ENCODE data around the gene PRDX3.
A peak's percentile ranks its signal among the peaks of the same experiment; 100 is the strongest.
"Not testable (repeated sequence)": the region's sequence is repeated elsewhere in the genome, so short reads cannot be mapped to it uniquely, and the experiment has no call there.

The PRDX3 gene

DNA sequence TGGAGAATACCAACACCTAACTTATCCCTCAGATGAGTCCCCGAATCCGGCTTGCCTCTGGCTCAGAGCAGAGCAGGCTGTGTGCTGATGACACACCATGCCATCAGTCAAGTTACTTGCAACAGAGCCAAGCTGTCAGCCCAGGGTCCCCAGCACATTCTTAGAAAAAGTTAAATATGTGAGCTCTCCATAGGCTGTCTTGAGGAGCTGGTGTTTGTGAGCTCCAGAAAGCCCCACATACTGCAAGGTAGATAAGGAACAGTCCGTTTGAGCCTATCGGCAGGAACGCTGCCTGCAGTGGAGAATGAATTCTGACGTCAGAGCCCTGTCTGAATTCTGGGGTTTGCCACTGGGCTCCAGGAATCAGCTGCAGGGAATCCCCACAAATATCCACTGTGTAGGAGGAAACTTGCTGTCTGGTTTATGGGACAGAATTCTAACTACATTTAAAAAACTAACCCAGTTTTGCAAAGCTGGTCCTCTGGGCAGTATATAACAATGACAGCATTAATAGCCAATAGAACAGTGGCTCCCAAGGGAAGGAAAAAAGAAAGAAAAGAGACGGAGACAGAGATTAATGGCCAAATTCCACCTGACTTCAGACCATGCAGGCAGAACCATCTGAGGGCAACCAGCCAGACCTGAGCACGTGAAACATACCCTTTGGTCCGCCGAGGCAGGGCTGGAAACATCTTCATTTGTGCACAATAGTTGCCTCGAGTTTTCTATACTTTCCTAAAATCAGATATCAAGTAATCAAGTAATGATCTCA, 16.7 kb downstream of the PRDX3 start:
- peak; percentile 47 for DNase-seq

DNA sequence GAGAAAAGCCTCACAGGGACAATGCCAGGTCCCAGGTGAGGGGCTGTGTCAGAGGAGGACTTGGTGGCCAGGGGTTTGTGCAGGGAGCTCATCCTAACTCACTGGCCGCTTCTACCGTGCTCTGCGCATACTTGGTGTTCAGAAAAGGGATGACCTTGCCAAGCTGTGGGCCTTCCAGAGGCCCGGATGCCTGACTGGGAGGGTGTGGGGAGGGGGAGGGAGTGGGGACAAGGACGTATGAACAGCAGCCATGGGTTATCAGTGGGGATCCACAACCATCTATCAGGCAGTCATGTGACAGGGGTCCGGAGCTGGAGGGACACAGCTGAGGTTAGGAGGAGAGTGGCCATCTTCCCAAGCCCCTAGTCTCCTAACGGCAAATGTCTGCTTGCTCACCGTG, 19.3 kb downstream of the PRDX3 start:
- DNase-seq: no peak

DNA sequence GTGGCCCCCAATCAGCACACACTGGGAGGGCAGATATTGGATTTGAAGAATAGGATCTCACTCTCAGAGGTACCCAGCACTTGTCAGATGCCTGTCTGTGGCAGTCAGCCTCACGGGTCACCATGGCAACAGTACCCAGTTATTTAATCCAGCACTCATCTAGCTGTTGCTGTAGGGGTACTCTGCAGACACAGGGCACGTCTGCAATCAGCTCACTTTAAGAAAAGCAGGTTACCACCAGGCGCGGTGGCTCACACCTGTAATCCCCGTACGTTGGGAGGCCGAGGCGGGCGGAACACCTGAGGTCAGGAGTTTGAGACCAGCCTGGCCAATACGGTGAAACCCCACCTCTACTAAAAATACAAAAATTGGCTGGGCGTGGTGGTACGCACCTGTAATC, 25.0 kb downstream of the PRDX3 start:
- DNase-seq: no peak

DNA sequence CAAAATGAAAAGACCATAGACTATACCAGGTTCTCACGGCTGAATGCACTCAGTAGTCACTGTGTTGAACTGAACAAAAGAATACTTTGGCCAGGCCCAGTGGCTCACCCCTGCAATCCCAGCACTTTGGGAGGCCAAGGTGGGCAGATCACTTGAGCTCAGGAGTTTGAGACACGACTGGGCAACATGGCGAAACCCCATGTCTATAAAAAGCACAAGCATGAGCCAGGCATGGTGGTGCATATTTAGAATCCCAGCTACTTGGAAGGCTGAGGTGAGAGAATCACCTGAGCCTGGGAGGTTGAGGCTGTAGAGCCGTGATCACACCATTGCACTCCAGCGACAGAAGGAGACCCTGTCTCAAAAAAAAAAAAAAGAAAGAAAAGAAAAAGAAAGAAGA, 25.6 kb downstream of the PRDX3 start:
- no peak for DNase-seq

DNA sequence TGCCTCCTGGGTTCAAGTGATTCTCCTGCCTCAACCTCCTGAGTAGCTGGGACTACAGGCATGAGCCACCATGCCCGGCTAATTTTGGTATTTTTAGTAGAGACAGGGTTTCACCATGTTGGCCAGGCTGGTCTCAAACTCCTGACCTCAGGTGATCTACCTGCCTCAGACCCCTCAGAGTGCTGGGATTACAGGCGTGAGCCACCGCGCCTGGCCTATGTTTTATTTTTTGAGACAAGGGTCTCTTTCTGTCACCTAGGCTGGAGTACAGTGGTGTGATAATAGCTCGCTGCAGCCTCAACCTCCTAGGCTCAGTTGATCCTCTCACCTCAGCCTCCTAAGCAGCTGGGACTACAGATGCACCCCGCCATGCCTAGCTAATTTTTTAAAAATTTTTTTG, 27.0 kb downstream of the PRDX3 start:
- not testable (repeated sequence) for DNase-seq

DNA sequence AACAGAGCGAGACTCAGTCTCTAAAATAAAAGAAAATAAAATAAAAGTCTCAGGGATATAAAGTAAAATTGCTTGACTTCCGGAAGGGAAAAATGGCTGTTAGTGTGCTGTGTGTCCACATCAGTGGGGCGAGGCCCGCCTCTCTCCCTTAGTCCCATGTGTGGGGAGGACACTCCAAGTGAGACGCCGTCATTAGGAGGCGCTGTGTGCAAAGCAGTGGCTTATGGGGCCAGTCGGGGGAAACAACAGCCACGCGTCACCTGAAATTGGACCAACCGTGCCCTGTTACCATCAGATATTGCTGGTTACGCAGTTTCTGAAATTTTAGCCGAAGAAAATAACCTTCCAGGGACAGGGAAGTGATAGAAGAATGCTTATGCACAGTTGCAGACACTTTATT, 28.9 kb downstream of the PRDX3 start:
- DNase-seq: peak; percentile 54

DNA sequence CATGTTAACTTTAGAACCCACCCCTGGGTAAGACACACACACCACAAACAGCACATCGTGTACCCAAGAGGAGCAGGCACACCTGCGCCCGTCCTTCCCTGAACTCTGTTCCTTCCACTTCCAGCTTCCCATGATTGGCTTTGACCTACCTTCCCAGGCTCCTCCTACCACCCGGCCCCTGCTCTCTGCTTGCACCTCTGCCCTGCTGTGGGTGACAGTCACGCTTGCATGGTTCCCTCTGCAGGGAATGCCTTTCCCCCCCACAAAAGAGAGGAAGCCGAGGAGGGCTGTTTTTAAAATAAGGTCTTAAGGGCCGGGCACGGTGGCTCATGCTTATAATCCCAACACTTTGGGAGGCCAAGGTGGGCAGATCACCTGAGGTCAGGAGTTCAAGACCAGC, 29.5 kb downstream of the PRDX3 start:
- no peak for DNase-seq

DNA sequence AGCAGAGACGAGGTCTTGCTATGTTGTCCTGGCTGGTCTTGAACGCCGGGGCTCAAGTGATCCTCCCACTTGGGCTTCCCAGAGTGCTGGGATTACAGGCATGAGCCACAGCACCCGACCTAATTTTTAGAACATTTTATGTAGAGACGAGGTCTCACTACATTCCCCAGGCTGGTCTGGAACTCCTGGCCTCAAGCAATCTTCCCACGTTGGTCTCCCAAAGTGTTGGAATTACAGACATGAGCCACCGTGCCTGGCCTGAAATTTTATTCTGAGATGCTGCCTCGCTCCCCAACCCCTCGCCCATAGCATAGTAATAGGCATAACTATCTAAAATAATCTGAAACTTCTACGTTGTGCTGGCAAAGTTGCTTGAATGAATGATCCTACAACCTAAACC, 35.0 kb downstream of the PRDX3 start:
- no peak for DNase-seq

DNA sequence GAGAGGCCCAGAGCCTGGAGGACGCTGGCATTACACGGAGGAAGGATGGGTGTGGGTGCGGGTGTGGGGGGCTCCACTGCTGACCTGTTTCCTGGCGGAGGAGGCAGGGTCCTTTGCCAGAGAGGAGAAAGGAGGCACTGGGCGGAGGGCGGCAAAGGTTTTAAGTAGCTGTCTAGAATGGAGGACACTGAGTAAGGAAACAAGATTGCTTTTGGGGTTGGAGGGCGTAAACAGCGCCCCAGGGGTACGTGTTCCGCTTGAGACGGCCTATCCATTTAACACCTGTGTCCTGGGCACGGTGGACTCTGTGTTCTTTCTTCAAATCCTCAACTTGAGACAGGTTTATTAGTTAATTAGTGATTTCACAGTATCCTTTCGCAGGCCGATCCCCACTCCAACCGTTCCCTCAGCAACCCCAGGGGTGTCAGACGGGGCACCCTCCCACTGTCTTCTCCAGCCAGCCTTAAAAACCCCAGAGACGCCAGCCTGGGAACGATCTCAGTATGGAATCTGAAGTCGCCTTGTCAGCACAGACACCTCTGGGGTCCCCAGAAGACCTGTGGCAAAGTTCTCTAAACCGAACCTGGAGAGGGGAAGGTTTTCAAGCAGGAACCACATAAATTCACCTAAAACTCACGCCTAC, 37.9 kb downstream of the PRDX3 start:
- DNase-seq: no peak

DNA sequence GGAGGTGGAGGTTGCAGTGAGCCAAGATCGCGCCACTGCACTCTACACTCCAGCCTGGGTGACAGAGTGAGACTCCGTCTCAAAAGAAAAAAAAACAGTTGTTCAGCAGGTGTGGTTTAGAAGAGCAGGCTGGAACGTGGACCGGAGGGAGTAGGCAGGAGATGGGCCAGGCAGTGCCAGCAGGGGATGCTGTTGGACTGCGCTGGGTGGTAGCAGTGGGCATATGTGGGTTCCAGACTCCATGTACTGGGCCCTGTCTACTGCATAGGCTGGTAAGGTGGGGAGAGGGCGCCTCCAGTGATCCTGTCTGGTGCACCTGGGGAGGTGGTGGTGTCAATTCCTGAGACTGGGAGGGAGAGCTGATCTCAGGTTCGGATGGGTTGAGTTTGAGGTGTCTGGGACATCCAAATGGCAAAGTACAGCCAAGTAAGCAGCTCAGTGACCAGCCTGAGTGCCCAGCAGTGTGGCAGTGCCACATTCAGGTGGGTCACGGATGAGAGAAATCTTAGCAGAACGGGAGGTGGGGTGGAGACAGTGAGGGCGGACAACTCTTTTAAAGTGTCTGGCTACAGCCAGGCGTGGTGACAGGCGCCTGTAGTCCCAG, 39.0 kb downstream of the PRDX3 start:
- peak; percentile 68 for DNase-seq

DNA sequence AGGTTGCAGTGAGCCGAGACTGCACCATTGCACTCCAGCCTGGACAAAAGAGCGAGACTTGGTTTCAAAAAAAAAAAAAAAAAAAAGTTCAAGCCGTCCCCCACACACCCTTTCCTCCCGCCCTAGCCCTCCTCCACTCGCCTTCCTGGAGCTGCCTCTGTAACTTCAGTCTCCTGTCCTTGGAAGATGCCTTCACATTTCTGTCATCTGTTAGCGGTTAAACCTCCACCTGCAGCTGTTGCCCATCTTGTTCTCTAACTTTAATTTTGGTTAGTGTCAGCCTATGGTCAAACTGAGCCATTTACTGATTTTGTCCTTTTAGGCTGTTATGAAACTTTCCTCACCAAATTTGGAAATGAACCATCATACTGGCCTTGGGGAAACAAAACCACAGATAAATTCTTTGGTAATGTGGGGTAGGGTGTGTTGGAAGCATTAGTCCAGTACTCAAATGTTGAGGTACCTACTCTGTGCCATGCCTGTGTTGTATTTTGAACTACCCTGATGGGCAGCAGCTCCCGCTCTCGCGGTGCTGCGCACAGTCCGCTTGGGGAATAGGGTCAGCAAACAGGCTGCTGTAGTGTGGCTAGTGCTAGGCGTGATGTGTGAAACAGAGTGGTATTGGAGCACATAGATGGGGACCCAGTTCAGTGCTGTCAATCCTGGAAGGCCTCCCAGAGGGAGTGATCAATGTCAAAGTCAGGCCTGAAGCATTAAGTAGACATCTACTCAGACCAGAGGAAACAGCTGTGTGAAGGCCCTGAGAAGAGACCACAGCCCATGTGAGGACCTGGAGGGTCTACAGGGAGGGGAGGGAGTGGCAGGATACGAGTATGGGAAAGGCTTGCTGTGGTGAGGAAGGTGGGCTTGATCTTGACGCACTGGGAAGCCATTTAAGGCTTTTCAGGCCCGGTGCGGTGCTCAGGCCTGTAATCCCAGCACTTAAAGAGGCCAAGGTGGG, 40.0 kb downstream of the PRDX3 start:
- DNase-seq: no peak

DNA sequence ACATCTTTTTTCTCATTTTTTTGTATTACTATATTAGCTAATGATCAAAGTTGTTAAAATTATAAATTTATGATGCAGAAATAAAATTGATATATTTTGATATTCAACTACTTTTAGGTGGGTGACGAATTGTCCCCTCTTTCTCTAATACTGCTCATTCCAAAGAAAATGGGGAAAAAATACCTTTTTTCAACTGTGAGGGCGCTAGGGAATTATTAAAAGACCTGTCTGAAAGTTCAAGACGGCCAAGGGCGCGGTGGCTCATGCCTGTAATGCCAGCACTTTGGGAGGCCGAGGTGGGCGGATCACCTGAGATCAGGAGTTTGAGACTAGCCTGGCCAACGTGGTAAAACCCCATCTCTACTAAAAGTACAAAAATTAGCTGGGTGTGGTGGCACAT, 40.7 kb downstream of the PRDX3 start:
- DNase-seq: not testable (repeated sequence)

DNA sequence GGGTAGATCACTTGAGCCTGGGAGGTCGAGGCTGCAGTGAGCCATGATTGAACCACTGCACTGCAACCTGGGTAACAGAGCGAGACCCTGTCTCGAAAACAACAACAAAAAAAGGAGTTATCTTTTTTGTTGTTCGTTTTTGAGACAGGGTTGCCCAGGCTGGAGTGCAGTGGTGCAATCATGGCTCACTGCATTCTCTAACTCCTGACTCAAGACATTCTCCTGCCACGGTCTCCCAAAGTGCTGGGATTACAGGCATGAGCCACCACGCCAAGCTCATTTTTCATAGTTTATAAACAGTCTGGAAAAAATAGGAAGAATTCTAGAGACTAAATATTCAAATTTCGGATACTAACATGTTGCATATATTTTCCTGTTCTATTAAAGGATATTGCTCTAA, 42.5 kb downstream of the PRDX3 start:
- DNase-seq: no peak

DNA sequence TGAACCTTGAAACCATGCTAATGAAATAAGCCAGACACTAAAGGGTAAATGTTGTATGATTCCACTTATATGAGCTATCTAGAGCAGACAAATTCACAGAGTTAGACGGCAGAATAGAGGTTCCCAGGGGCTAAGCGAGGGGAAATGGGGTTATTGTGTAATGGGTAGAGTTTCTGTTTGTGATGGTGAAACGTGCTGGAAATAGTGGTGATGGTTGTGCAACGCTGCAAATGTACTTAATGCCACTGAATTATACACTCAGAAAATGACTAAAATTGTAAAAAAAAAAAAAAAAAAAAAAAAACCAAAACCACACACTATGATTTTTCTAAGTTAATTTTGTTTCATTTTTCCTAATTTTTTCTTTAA, 43.1 kb downstream of the PRDX3 start:
- peak; percentile 33 for DNase-seq

DNA sequence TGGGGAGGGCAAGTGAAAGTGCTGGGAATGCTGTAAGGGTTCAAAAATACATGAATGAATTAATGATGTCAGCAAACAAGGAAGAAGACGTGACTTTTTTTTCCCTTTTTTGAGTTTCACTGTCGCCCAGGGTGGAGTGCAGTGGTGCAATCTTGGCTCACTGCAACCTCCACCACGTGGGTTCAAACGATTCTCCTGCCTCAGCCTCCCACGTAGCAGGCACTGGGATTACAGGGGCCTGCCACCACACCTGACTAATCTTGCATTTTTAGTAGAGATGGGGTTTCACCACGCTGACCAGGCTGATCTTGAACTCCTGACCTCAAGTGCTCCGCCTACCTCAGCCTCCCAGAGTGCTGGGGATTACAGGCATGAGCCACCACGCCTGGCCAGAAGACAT, 44.7 kb downstream of the PRDX3 start:
- DNase-seq: no peak

DNA sequence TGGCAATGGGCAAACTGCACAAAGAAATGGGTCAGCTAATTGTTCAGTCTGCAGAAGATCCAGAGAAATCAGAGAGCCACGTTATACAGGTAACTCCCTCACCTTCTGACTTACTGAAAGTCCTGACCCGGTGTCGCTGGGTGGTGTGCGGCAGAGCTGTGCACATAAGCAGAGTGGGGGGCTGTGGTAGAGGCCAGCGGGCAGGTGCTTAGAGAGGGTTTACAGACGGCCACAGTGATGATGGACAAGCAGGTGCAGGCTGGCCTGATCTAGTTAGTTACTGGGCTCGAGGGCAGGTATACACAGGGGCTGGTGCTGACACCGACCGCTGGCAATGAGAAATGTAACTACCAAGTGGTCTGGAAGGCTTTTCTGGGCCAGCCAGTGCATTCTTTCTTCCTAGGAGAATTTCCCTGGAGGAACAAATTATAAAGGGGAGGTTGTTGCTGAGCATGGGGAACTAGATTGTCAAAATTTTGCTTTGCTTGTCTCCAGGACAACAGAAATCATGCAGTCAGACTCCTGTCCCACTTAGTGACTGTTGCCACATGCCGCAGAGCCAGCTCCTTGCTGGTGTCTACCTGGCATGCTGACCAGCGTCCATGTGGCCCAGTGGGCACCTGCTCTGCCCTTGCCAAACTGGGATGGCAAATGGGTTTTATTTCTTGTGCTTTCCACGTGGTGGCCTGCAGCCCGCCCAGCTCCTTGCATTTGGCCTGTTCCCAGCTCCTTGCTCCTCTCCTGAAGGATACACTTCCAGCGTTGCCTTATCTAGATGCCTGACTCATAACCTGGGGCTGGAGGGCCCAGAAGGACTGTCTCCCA, 45.9 kb downstream of the PRDX3 start:
- DNase-seq: no peak

DNA sequence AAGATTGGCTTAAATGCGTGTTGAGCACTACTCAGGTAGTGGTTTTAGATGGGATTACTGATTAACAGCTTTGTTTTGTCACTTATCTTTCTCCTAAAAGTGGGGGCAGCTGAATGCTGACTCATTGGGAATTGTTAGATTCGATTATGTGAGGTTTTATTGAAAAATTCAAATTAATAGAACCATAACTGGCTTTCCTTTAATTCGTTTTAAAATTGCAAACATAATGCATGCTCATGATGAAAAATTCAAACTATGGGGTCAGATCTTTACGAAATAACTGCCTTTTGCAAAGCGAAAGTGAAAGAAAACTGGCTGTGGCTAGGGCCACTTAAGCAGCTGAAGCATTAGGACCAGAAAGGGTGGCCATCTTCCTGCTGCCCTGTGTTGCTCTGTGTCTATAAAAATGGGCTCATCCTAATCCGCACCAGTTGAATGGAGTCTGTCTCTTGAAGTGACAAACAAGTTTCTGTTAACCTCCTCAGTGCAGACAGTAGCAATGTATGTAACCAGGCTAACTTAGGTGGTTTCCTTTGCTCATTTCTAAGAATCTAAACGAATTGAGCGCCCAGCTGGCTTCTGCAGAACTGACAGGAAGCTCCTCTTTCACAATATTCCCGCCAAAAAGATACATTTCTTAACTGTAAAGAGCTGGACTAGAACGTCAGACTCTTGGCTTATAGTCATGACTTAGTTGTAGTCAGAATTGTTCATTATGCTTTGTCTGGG, 46.9 kb downstream of the PRDX3 start:
- peak; percentile 62 for DNase-seq

DNA sequence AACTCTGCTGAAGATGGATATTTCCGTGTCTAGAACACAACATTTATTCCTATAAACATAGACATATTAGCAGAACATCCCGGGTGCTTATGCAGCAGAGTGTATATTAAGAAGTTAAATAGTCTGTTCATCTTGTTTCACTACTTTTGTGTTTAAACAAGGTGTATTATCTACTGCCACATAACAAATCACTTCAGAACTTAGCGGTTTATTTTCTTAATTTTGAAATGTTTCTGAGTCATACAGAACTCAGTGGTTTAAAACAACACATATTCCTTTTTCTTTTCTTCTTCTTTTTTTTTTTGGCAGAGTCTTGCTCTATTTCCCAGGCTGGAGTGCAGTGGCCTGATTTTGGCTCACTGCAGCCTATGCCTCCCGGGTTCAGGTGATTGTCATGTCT, 48.9 kb downstream of the PRDX3 start:
- no peak for DNase-seq

DNA sequence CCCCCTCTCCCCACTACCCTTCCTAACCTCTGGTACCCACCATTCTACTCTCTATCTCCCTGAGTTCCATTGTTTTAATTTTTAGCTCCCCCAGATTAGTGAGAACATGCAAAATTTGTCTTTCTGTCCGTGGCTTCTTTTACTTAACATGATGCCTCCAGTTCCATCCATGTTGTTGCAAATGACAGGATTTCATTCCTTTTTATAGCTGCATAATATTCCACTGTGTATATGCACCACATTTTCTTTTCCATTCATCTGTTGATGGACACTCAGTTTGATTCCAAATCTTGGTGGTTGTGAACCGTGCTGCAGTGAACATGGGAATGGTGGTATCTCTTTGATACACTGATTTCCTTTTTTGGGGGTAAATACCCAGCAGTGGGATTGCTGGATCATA, 52.7 kb downstream of the PRDX3 start:
- no peak for DNase-seq

DNA sequence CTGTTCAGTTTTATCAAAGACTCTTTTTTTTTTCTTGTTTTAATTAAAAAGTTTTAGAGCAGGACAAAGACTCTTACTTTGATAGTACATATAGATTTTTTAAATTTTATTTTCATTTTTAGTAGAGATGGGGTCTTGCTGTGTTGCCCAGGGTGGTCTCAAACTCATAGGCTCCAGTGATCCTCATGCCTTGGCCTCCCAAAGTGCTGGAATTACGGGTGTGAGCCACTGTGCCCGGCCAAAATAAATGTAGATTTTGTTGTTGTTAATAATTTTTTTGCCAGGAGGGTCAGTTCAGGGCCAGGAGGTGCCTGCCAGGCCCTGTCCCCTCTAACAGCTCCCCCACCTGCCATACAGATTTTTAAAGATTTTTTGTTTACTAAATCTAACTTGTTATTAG, 57.7 kb downstream of the PRDX3 start:
- no peak for DNase-seq

DNA sequence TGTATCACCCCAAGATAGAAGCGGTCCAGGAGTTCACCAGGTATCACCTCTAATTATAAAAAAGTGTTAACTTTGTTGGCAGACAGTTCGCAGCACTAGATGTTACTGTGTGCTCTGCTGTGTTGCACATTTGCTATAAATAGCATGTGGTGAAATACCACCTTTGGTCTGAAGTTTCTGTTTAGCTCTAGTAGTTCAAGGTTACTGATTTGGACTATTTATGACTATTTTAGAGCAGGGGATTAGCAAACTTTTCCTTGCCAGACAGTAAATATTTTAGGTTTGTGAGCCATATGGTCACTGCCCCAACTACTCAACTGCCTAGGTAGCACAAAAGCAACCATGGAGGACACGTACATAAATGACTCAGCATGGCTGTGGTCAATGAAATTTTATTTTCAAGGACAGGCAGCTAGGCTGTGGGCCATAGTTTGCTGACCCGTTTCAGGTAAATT, 58.2 kb downstream of the PRDX3 start:
- DNase-seq: no peak

DNA sequence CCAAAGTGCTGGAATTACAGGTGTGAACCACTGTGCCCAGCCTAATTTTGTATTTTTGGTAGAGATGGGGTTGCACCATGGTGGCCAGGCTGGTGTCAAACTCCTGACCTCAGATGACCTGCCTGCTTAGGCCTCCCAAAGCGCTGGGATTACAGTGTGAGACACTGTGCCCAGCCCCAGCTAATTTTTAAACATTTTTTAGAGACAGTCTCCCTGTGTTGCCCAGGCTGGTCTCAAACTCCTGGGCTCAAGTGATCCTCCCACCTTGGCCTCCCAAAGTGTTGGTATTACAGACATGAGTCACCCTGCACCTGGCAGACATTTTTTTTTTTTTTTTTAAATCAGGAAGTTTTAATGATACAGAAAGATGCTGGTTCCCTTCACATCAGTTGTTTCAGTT, 59.2 kb downstream of the PRDX3 start:
- no peak for DNase-seq

All from hematopoietic multipotent progenitor cell treated with erythropoietin and hydrocortisone succinate and interleukin-3 and kit ligand, for 8 days (in vitro differentiated cells).